Activated effector memory CD4-positive, alpha-beta T cell treated with anti-CD3 and anti-CD28 coated beads, Interleukin-2, amount 50 U/mL, for 16 hours (primary cell): ENCODE measurements around the gene TBC1D19.
"Not testable (repeated sequence)": the region's sequence is repeated elsewhere in the genome, so short reads cannot be mapped to it uniquely, and the experiment has no call there.

Source experiments
- DNase-seq: peaks from one replicate; pipeline ENCODE4 v3.0.0-alpha.2; 2020

Gene TBC1D19

DNA sequence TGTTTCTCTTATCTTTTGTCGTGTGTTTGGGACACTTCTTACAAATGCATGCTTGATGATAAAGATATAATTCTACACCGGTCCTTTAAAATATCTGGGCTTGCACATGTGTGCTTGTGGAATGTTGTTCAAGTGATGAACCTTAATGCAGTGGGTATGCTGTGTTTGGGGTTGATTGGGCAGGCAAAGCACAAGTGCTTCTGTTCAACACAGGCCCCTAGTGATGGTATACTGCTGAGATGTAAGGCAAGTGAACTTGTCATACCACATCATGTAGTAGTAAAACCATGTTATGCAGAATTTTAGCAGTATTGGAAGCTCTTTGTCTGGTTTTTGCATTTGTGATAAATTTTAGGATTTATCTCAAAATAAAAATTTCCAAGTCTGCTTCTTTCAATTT, 23.9 kb downstream of the TBC1D19 start:
- DNase-seq, result no peak

DNA sequence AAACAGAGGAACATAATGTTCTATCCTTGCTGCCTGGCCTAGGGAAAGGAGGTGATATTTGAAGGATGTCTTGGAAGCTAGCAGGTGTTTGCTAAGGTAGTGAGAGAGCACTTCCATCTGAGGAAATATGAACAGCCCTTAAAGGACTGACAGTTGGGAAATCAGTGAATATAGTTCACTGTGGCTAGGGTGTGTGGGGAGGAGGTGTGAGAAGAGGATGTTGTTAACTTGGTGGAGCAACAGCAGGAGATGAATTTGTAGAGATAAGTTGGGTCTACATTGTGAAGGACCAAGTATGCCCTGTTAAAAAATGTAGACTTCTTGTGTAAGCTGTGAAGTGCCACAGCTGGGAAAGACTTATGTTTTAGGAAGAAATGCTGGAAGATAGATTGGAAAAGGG, 25.5 kb downstream of the TBC1D19 start:
- DNase-seq, result no peak

DNA sequence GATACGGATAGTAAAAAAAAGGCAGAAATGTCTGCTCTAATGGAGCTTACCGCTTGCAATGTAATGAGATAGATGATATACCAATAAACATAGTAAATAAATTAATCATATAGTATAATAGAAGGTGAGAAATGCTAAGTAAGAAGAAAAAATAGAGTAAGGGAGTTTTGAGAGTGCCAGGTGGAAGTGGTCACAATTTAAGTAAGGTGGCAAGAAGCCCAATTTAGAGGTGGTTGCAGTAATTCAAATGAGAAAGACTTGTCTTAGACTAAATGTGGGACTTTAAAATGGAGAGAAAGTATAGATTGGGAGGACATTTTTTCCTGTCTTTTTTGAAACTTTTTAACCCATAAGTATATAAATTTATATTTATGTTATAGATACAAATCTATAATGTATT, 26.0 kb downstream of the TBC1D19 start:
- DNase-seq, result no peak

DNA sequence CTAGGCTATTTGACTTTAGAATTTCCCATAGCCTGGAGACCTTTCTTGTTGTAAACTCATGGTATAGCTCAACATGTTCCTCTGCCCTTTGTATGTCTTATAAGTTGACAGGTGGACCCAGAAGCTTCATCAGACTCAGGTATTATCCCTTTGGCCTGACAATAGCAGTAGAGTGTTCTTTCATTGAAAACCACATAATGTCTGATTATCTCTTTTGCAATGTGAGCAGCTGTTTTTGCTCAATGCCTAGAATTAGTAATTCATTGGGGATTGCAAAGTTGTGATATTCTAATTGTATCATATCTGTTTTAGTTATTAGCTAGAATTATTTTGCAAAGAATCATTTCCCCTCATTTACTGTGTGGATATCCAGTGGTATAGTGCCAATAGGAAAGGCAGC, 27.5 kb downstream of the TBC1D19 start:
- no peak for DNase-seq

DNA sequence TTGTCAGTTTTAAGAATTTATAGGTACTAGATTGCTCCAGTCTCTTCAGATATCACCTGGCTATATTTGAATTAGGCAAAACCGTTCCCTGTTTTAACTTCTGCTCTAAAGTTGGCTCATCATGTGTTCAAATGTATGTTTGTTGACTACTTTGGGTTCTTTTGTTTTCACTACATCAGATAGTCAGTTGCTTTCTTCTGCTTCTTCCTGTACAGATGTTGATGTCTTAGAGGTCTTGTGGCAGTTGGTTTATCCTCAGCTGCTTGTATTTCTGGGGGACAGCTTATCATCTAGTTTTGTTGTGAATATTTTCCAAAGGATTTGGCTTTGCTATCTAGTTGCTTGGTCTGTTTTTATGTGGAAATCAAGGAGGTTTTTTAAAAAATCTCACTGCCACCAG, 28.0 kb downstream of the TBC1D19 start:
- DNase-seq, result no peak

DNA sequence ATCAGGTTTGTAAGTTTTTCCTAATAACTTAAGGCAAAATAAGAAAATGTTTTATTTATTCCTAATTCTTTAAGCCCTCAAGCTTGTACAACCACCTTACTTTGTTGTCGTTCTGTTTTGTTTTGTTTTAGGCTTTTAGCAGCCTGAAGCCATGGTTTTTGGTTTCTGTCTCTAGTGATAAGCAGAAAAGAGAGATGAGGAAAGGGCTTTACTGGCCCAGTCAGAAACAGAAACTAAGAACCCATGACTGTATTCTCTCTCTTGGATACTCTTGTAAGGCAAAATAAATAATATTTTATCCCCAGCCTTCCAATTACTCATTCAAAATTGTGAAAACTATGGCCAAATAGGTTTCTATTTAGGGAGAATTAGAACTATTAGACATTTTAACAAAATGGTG, 29.4 kb downstream of the TBC1D19 start:
- no peak for DNase-seq

DNA sequence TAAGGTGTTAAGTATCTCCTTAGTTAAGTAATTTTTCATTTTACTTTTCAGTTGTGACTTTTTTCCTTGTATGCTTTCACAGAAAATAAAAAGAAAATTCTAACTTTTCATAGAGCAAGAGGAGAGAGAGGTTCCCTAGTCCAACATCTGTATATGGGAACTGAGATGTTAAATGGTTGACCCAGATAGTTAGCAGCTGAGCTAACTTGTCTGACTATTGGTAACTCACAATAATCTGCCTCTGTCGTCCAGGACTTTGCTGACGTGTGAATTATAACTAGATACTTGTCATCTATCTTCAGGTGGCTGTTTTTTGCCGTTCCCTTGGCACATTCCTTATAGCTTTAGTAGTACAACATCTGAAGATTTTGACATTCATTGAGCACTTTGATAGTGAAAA, 29.9 kb downstream of the TBC1D19 start:
- no peak for DNase-seq

DNA sequence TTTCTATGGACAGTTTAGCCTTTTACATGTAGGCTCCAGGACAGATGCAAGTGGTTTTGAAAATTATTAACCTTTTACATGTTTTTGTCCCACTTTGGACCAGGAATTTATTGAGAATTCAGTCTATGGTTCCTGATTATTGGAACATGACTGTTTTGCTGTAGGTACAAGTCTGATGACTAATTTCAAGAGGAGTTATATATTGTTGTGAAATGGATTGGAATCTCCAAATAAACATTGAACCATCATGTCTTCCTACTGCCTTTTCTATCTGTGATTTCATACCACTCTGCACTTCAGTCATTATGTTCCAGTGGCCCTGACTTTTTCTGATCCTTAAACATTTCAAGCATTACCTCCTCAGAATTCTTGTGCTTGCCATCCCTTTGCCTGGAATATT, 35.9 kb downstream of the TBC1D19 start:
- no peak for DNase-seq

DNA sequence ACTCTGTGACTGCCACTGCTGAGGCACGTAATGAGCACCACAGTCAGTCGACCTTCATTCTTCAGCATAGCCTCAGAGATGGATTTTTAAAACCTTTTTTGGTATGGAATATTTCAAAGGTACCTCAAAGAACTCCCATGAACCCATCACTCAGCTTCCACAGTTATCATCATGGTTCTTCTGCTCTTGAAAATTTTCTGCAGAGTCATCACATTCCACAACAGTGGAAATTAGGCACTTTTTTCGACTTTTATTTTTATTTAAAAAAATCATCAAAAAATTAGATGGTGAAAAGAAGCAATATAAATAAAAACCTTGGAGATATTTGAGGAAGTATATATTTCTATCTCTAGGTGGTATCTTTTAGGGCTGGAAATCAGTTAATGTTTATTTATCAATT, 37.5 kb downstream of the TBC1D19 start:
- no peak for DNase-seq

DNA sequence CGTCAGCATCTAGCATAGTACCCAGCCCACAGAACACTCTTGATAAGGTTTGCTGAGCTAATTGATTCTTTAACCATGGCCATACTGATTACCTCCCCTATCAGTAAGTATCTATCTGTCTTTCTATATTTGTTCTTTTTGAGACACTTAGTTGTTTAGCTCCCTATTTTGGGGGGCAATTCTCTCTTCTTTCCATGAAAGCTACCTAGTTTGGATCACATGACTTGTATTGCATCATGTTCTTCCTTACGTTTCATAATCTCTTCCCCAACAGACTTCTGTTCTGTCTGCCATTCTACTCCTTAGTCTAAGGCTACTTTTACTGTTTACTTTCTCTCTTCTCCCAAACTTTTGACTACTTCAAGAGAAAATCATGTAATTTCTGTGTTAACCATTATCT, 39.0 kb downstream of the TBC1D19 start:
- no peak for DNase-seq

DNA sequence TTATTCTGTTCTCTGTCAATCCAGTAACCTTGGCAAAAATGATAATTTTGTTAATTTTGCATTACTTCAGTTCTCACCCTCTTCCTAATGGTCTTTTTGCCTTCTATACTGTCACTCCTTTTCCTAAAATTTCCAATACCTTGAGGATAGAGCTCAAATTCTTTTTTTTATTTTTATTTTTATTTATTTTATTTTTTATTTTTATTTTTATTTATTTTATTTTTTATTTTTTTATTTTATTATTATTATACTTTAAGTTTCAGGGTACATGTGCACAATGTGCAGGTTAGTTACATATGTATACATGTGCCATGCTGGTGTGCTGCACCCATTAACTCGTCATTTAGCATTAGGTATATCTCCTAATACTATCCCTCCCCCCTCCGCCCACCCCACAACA, 42.8 kb downstream of the TBC1D19 start:
- not testable (repeated sequence) for DNase-seq

DNA sequence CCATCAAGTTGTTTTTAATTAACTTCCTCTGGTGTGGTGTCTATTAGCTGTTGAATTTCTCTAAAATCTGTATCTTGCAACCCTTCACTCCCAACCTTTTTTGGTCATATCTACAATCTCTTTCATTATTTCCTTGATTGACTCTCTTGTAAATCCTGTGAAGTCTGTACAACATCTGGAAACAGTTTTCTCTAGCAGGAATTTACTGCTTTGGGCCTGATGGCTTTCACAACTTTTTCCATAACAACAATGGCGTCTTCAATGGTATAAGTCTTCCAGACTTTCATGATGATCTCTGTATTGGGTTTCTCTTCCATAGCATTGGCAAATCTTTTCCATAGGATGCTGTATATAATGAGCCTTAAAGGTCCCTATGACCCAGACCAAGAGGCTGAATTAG, 49.0 kb downstream of the TBC1D19 start:
- DNase-seq, result no peak

DNA sequence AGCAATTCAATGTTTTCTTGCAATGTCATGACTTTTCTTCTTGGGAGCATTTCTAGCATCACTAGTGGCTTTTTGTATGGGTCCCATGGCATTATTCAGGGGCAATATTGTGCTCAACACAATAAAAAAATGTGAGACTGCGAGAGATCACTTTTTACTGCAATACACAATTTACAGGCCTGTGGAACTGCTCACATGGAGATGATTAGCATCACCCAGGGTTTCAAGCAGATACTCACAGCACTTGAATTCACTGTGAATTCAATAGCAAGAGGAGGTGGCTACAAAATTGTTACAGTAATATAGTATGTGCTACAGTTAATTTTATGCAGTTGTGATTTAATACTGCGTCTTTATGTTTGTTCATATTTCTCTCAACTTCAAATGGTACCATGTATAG, 50.4 kb downstream of the TBC1D19 start:
- DNase-seq, result no peak

DNA sequence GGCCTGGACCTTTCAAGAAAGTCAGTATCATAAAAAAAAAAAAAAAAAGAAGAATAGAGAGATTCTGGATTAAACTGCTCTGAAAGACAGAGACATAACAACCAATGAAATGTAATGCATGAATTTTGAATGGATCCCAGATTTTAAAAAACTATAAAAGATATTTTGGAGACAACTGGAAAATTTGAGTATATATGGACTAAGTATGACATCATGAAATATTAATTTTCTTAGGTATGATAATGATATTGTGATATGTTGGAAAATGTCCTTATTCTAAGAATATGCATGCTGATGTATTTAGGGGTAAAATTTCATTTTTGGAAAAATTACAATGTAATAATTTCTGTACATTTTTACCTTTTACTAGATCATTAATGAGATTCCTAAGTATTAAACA, 52.6 kb downstream of the TBC1D19 start:
- no peak for DNase-seq

DNA sequence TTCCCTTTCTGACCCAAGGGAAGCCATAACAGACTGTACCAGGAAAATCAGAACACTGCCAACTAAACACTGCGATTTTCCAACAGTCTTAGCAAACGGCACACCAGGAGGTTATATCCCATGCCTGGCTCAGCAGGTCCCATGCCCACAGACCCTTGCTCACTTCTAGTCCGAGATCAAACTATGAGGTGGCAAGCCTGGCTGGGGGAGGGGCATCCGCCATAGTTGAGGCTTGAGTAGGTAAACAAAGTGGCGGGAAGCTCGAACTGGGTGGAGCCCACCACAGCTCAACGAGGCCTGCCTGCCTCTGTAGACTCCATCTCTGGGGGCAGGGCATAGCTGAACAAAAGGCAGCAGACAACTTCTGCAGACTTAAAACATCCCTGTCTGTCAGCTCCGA, 56.8 kb downstream of the TBC1D19 start:
- not testable (repeated sequence) for DNase-seq

DNA sequence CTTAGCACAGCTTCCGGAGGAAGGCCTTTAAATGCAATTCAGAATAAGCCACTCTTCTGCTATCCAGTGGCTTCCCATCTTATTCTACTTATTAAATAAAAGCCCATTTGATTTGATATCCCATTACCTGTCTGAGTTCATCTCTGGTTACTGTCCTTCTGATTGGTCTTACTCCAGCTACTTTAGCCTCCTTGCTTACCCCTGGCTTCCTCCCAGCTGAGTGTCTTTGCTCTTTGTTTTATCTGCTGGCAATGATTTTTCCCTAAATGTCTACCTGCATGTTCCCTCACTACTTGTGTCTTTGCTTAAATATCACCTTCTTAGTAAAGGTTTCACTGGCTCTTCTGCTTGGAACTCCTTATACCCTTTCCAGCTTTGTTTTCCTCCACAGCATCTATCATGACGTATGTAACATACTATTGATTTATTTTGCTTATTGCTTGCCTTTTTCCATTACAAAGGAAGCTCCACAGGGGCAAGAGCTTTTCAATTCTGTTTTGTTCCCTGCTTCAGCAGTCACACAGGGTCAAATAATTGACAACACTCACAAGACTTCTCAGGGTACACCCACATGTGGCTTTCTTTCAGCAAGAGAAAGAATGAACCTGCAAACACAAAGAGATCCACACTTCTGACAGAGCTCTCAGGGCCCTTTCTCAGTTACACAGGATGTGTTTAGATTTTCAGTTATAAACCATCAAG, 63.8 kb downstream of the TBC1D19 start:
- no peak for DNase-seq

DNA sequence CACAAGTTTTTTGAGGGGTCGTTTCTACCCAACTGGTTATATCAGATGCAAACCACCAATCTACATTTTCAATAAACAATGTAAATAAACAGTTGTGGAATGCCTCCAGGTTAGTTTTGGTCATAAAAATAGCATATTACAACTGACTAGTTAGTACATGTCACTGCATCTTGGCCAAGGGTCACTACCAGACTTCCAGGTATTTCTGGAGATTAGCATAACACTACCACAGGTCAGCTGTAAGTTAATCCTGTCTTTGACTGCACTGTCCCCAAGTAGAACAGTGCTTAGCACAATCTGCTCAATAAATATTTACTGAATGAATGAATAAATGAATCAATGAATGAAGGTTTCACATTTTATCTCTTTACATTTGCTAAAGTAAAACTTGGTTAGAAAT, 64.4 kb downstream of the TBC1D19 start:
- DNase-seq, result no peak

DNA sequence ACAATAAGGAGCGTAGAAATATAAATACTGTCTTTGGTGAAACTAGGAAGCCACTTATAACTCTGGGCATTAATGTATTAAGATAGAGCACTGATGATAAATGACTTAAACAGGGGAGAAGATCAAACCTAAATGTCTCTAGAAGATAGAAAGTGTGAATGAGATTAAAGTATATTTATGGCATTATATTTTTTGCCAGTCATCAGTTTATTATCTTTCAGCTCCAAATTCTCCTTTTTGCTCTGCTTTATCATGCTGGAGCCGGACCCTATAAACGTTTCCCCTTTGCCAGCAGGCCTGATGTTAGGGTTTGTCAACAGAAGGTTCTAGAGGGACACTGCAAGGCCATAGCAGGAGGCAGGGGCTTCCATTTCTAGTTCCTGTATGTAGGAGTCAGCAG, 76.4 kb downstream of the TBC1D19 start:
- DNase-seq, result no peak

DNA sequence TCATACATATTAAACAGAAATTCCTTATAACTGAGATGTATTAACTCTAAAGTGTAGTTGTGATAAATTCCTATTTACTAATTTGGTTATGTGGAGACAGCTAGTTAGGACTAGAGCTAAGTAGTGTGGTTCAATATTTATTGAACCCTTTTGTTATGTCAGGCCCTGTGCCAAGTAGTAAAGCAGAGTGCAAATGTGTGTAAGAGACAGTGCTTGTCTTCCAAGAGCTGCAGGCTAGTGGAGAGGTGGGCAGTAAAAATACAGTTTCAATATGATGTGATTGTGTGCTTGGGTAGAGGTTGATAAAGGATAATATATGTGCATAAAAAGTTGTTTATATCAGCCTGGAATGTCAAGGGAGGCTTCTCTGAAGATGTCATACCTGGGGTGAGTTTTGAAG, 80.0 kb downstream of the TBC1D19 start:
- no peak for DNase-seq

DNA sequence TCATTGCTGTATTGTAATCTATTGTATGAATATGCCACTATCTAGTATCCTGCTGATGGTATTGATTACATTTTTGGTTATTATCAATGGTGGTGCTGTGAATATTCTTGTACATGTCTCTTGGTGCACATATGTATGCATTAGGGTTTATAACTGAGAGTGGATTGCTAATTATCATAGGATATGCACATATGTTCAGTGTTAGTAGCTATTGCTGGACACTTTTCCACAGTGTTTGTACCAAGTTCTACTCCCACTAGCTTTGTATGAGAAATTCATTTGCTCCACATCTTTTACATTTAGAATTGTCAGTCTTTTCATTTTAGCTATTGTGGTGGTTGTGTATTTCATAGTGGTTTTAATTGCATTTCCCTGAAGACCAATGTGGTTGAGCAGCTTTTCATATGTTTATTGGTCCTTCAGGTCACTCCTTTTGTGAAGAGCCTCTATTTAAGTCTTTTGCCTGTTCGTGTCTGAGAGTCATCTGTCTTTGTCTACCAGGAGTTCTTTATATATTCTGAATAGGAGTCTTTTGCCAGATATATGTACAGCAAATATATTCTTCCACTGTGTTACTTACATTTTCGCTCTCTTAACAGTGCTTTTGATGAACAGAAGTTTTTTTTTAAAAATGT, 87.1 kb downstream of the TBC1D19 start:
- no peak for DNase-seq

DNA sequence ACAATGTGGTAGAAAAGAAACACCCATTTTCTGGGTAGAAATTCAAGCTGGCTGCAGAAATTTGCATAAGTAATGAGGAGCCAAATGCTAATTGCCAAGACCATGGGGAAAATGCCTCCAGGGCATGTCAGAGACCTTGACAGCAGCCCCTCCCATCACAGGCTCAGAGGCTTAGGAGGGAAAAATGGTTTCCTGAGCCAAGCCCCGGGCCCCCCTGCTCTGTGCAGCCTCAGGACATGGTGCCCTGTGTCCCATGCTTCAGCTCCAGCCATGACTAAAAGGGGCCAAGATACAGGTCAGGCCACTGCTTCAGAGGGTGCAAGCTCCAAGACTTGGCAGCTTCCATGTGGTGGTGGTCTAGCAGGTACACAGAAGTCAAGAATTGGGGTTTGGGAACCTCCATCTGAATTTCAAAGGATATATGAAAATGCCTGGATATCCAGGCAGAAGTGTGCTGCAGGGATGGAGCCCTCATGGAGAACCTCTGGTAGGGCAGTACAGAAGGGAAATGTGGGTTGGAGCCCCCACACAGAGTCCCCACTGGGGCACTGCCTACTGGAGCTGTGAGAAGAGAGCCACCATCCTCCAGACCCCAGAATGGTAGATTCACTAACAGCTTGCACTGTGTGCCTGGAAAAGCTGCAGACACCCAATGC, 95.3 kb downstream of the TBC1D19 start:
- DNase-seq, result not testable (repeated sequence)

DNA sequence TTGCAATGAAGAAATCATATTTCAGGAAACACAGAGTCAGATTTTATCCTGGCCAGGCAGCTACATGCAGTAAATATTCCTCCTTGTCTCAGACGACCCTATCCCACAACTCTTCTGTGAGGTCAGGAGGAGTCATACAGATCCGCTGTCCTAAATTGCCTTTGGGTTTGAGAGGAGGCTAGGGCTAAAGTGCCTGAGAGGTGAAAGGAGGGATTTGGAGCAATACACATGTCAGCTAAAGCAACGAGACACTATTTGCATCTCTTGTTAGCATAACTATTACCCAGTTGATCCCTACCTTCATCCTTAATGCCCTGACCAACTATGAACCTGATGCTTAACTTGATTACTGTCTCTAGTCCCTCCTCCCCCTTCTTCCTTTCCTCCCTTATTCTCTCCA, 98.6 kb downstream of the TBC1D19 start:
- DNase-seq, result no peak

DNA sequence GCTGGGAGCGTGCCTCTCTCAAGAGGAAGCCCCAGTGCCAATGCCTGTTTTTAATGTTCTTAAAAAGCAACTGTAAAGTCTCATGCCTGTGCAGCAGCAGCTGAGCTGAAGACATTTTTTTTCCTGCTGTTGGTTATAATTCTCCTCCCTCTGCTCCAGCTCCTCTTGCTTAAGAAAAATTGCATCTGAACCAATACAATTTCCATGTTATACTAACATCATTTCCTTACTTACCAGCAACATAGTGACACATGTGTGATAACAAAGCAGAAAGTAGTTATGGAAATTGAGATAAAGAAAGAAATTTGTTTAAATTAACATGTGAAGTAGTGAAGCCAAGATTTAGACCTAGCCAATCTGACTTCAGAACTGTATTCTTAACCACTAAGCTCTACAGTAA, 101.4 kb downstream of the TBC1D19 start:
- DNase-seq, result no peak

DNA sequence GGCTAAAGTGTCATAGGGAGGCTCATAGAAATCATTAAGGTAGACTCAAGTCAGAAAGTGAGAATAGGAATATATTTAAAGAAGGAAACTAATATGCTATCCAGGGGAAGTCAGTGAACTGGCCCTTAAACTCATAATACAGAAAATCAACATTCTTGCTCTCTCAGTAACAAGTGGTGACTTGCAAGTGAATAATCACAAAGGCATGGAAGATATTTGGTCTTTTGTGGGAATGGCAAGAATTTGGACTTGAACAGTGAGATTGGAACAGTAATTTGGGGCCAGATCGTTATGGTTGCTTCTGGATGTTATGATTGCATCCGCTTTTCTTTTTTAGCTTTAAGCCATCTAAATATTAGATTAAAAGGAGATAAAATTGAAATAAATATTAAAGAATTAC, 103.8 kb downstream of the TBC1D19 start:
- no peak for DNase-seq

DNA sequence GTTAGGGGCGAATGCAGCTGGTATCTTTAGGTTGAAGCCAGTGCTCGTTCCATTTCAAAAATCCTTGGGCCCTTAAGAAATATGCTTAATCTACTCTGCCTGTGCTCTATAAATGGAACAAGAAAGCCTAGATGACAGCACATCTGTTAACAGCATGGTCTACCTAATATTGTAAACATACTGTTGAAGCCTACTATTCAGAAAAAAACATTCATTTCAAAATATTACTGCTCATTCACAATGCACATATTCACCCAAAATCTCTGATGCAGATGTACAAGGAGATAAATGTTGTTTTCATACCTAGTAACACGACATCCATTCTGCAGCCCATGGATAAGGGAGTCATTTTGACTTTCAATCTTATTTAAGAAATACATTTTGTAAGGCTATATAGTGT, 106.6 kb downstream of the TBC1D19 start:
- DNase-seq, result no peak
